Measurements from ENCODE around the gene PPP3CA.

Gene PPP3CA

DNA sequence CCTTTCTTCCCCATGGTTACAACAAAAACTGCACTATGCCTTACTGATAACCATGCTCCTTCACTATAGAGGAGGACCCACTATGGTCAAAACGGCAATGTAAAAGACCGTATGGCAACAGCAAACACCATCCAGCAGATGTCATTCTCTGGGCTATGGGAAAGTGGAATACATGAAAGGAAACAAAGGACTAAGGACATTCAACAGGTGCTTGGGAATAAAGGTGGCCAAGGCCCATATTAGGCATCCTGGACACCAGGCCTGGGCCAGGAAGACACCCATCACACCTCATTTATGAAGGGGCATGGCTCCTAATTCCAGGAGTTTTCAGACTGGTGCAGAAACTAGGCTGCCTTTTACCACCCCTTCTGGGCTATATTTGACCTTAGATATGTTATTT is 268.4 kb downstream of the PPP3CA start:
- no peak for DNase-seq (ENCODE audit: extremely low spot score)
- ChIA-PET POLR2A (no interaction called here), CTCF (no interaction called here)
- TF ChIP-seq, protein P1, sequence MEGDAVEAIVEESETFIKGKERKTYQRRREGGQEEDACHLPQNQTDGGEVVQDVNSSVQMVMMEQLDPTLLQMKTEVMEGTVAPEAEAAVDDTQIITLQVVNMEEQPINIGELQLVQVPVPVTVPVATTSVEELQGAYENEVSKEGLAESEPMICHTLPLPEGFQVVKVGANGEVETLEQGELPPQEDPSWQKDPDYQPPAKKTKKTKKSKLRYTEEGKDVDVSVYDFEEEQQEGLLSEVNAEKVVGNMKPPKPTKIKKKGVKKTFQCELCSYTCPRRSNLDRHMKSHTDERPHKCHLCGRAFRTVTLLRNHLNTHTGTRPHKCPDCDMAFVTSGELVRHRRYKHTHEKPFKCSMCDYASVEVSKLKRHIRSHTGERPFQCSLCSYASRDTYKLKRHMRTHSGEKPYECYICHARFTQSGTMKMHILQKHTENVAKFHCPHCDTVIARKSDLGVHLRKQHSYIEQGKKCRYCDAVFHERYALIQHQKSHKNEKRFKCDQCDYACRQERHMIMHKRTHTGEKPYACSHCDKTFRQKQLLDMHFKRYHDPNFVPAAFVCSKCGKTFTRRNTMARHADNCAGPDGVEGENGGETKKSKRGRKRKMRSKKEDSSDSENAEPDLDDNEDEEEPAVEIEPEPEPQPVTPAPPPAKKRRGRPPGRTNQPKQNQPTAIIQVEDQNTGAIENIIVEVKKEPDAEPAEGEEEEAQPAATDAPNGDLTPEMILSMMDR (IDR thresholded peaks at IDR 0.05; ENCODE audit: control extremely low read depth, extremely low read depth, low read depth, missing control alignments), result no peak

DNA sequence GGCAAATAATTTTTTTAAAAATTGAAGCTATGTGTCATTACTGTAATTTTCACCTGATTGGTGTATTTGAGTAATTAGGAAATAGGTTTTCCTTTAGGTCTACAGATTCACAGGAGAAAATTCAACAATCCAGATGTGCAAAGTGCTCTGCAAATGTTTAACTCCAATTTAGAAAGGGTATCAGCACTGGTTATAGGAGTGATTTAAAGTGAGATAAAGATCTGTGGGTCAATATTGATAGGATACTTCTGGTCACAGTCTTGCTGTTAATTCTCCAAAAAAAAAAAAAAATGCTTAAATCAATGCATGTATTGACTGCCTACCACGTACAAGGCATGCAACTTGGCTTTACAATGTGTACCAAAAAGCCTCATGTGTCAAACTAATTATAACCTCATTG is 271.3 kb downstream of the PPP3CA start:
- no peak for DNase-seq (ENCODE audit: extremely low spot score)
- ChIA-PET POLR2A (no interaction called here), CTCF (interaction anchor here (1.3 kb wide), 1 partner anchor 24 kb away, joined by 5 read pairs; no protein-coding TSS in a partner anchor)
- TF ChIP-seq, protein P1 (IDR thresholded peaks at IDR 0.05; ENCODE audit: control extremely low read depth, extremely low read depth, low read depth, missing control alignments), result no peak

DNA sequence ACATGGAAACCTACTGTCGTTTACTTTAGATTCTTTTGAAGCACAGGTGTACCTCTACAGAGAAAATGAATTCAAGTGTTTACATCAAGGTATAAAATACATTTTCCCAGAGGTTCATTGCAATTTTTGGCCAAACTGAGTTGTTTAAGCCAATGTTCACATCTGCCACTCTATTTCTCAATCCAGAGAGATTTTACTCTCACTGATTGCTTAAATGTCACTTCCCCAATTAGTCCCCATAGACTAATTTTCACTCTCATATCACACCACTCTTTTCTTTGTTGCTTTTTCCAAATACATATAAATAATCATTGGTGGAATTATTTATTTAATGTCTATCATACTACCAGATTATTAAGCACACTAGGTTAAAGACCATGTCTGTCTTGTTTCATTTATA is 271.8 kb downstream of the PPP3CA start:
- ChIA-PET CTCF (interaction anchor here (1.3 kb wide), 1 partner anchor 24 kb away, joined by 5 read pairs; no protein-coding TSS in a partner anchor), POLR2A (no interaction called here)
- DNase-seq (ENCODE audit: extremely low spot score), result no peak
- TF ChIP-seq, protein P1 (IDR thresholded peaks at IDR 0.05; ENCODE audit: control extremely low read depth, extremely low read depth, low read depth, missing control alignments), result no peak

DNA sequence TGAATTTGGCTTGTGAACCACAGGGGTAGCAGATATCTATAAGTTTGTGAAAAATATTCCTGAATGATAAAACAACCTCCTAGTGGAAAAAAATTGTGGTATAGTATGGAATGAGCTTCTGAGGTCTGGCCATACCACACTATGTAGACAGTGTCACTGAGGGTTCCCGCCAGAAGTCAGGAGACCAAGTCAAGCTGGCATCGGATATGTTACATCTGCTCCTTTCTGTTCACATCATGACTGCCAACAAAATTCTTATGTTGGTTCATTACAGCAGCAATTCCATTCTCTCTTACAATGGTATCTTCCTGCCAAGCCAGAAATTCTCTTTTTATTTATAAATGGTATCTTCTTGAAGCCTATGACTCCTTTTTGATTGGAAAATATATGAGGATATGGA is 273.0 kb downstream of the PPP3CA start:
- ChIA-PET CTCF (no interaction called here), POLR2A (no interaction called here)
- TF ChIP-seq, protein P1 (IDR thresholded peaks at IDR 0.05; ENCODE audit: control extremely low read depth, extremely low read depth, low read depth, missing control alignments), result no peak

DNA sequence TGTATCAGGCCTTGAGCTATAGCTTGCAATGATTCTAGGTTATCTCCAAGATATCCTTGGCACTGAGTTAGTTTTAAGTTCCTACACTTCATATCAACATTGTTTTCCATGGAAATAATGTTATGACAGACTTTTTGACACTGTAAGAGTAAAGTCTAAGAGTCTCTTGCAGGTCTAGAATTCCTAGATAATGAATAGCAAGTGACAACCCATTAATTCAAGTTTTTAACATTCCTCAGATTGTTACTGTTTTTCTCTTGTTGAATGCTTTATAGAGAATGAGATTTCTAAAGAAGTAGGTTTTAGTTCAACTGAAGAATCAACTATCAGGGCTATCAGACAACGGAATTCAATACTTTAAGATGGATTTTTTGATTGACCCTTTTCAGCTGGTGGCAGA is 276.1 kb downstream of the PPP3CA start:
- TF ChIP-seq, protein P1 (IDR thresholded peaks at IDR 0.05; ENCODE audit: control extremely low read depth, extremely low read depth, low read depth, missing control alignments), result no peak
- ChIA-PET CTCF (interaction anchor here (1.3 kb wide), 1 partner anchor 32 kb away, joined by 3 read pairs; no protein-coding TSS in a partner anchor), POLR2A (no interaction called here)
- no peak for DNase-seq (ENCODE audit: extremely low spot score)

More for the DNA sequence above, 273.0 kb downstream of the PPP3CA start:
- DNase-seq (ENCODE audit: extremely low spot score), result no peak

DNA sequence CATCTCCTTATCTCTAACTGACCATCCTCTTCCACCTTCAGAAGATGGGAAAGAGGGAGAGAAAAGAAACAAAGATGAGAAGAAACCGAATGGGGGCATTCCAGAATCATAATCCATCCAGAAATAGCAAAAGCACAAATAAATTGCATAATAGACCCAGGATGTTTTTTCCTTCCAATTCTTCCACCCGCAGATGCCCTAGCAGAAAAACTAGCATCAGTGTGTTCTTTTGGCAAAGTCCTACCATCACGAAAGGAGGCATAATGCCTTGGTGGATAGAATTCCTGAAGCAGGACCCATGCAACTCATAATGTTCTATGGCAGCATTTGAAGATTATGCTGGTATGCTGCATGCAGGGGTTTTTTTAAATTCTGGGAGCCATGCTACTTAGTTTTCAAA is 279.2 kb downstream of the PPP3CA start:
- DNase-seq (ENCODE audit: extremely low spot score), result no peak
- TF ChIP-seq, protein P1 (IDR thresholded peaks at IDR 0.05; ENCODE audit: control extremely low read depth, extremely low read depth, low read depth, missing control alignments), result no peak
- POLR2A ChIA-PET, result no interaction called here

DNA sequence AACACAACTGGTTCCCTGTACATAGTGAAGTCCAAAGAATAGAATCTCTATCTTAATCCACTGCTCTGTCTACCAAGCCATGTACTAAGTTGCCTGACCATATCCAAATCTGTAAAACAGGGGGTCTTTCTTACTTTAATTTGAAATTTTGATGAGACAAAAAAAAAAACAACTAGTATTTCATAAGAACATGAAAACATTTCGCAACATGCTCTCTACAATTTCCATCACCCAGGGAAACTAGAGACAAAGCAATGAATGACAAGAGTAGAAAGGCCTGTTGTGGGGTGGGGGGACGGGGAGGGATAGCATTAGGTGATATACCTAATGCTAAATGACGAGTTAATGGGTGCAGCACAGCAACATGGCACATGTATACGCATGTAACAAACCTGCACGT is 279.9 kb downstream of the PPP3CA start:
- no peak for DNase-seq (ENCODE audit: extremely low spot score)
- ChIA-PET CTCF (no interaction called here), POLR2A (no interaction called here)
- TF ChIP-seq, protein P1 (IDR thresholded peaks at IDR 0.05; ENCODE audit: control extremely low read depth, extremely low read depth, low read depth, missing control alignments), result no peak

More for the DNA sequence above, 279.2 kb downstream of the PPP3CA start:
- CTCF ChIA-PET, result no interaction called here

Data from GM10248 (cell line).